Panc1 (cell line): ENCODE results near the gene RIT2. TPM values are rescaled to one million over a fixed set of nuclear protein-coding genes. Genes with fewer than 3 reads are reported as not detected.

Source experiments
- ATAC-seq: fragments of 200-7000 bp; cut with Tn5 transposase; 2 replicates; pipeline ENCODE4 v1.9.1; 2020; ENCODE audit warnings: mild to moderate bottlenecking, moderate library complexity
- BruUV-seq: library from RNA; stranded (reverse); fragments of 400-500 nt; replicated peaks from 2 replicates; lab custom pipeline; 2021; lab: Mats Ljungman, UMichigan
- CTCF ChIA-PET: fragments of 300-600 bp; sonication (Branson Sonifier 250); formaldehyde crosslinking; loops from one replicate; lab custom pipeline; 2022; ENCODE audit warnings: antibody characterized with exemption; lab: Charles Lee
- POLR2A ChIA-PET: fragments of 300-600 bp; sonication (Branson Sonifier 250); formaldehyde crosslinking; loops from one replicate; lab custom pipeline; 2022; ENCODE audit warnings: antibody characterized with exemption; lab: Charles Lee
- DNase-seq: peaks from one replicate; pipeline ENCODE4 v3.0.0-alpha.2; 2010; ENCODE audit warnings: low read depth, low spot score
- H3K27ac ChIP-seq: 2 replicates; pipeline ENCODE4 v1.5.1; 2011; ENCODE audit warnings: mild to moderate bottlenecking, low read length, inconsistent platforms
- H3K27me3 ChIP-seq: fragments of 200-500 bp; sonication (Bioruptor generic); 2 replicates; pipeline ENCODE4 v1.6.0; 2014; ENCODE audit warnings: low read length, inconsistent platforms; ENCODE audit not compliant: control insufficient read depth, insufficient read depth
- H3K36me3 ChIP-seq: fragments of 200-500 bp; sonication (Bioruptor generic); 2 replicates; pipeline ENCODE4 v1.5.1; 2014; ENCODE audit warnings: inconsistent platforms, mild to moderate bottlenecking, low read length, moderate library complexity; ENCODE audit not compliant: control insufficient read depth, insufficient read depth
- H3K4me1 ChIP-seq: 2 replicates; pipeline ENCODE4 v1.5.1; 2011; ENCODE audit warnings: inconsistent platforms, mild to moderate bottlenecking, low read length, moderate library complexity; ENCODE audit not compliant: control insufficient read depth, insufficient read depth
- H3K4me3 ChIP-seq, 2 experiments: 2 replicates each; pipeline ENCODE4 v1.5.1; 2011 to 2012; ENCODE audit warnings: low read depth in 2 of 2, low read length in 2 of 2, mild to moderate bottlenecking in 2 of 2, inconsistent platforms in 1 of 2, moderate library complexity in 1 of 2
- H3K9me3 ChIP-seq: fragments of 200-500 bp; sonication (Bioruptor generic); 2 replicates; pipeline ENCODE4 v1.5.1; 2014; ENCODE audit warnings: low read depth, mild to moderate bottlenecking, inconsistent platforms, low read length, moderate library complexity; ENCODE audit not compliant: control insufficient read depth, insufficient read depth
- CTCF ChIP-seq: fragments of 450-650 bp; IDR thresholded peaks from 2 replicates; pipeline ENCODE4 v1.5.1; 2017; ENCODE audit warnings: mild to moderate bottlenecking
- POLR2AphosphoS5 ChIP-seq: IDR thresholded peaks from 2 replicates; pipeline ENCODE4 v1.6.1; 2012; ENCODE audit warnings: mild to moderate bottlenecking, low read depth, low read length, moderate library complexity
- REST ChIP-seq, 2 experiments: IDR thresholded peaks; 2 replicates each; pipeline ENCODE4 v1.6.1; 2011 to 2012; ENCODE audit warnings: low read depth in 2 of 2, control low read depth in 1 of 2, low read length in 1 of 2, mild to moderate bottlenecking in 1 of 2, moderate library complexity in 1 of 2; ENCODE audit not compliant: insufficient read depth in 1 of 2
- SIN3A ChIP-seq: IDR thresholded peaks from 2 replicates; pipeline ENCODE4 v1.6.1; 2012; ENCODE audit warnings: low read depth, mild to moderate bottlenecking, low read length, moderate library complexity, borderline replicate concordance; ENCODE audit not compliant: insufficient read depth
- TCF7L2 ChIP-seq: IDR thresholded peaks from 2 replicates; pipeline ENCODE4 v1.6.1; 2011; ENCODE audit warnings: mild to moderate bottlenecking, low read depth, low read length, inconsistent platforms
- in situ Hi-C: cut with HindIII; loops from 2 replicates; pipeline ENCODE4 v1.10.0; 2016; ENCODE audit warnings: low sequenced_read_pairs, low pct_unique_long_range_greater_than_20kb
- intact Hi-C: fragments of 100-400 bp; cut with micrococcal nuclease; formaldehyde crosslinking; loops from one replicate; pipeline ENCODE4 v1.10.0; 2022; ENCODE audit not compliant: unreplicated experiment
- total RNA-seq: library from RNA; stranded (reverse); gene quantifications from one replicate; pipeline ENCODE4 v1.2.1, GENCODE V29; 2021; ENCODE audit not compliant: unreplicated experiment

RIT2 gene
- total RNA-seq, 1 experiment from 2014 or later = not detected

- Histone ChIP-seq H3K4me1 (no peaks in the 10 kb centered on the region), H3K9me3 (no peaks in the 10 kb centered on the region), H3K36me3 (no peaks in the 10 kb centered on the region), H3K27me3 (no peaks in the 10 kb centered on the region; the same call in 1 of the 2 replicates), H3K27ac (no peak overlapping the region), H3K4me3 (no peak overlapping the region)
- POLR2A ChIA-PET = no interaction called here
- CTCF ChIA-PET = no interaction called here
- intact Hi-C loops (no loop called here), in situ Hi-C loops (no loop called here)
- DNase-seq = no peak
- ATAC-seq = no peak
- TF ChIP-seq REST (IDR thresholded peaks at IDR 0.05; ENCODE audit: insufficient read depth in 1 of 2, low read depth in 2 of 2, low read length in 1 of 2) (no peak), TCF7L2 (no peak), POLR2AphosphoS5 (no peak), SIN3A (no peak), CTCF (no peak)
- no TSS peak for BruUV-seq
These were observed 37.8 kb downstream of the RIT2 start for GRCh38 chr18:43077510-43078308.

GRCh38 chr18:43073771-43074170 is 41.7 kb downstream of the RIT2 start:
- Histone ChIP-seq H3K4me3 (no peak overlapping the region), H3K4me1 (no peaks in the 10 kb centered on the region), H3K9me3 (no peaks in the 10 kb centered on the region), H3K27me3 (no peaks in the 10 kb centered on the region; the same call in 1 of the 2 replicates), H3K27ac (no peak overlapping the region), H3K36me3 (no peaks in the 10 kb centered on the region)
- POLR2A ChIA-PET = no interaction called here
- intact Hi-C loops = no loop called here
- CTCF ChIA-PET = no interaction called here
- in situ Hi-C loops = no loop called here
- DNase-seq = no peak
- no peak for ATAC-seq
- TF ChIP-seq TCF7L2 (no peak), POLR2AphosphoS5 (no peak), REST (IDR thresholded peaks at IDR 0.05; ENCODE audit: insufficient read depth in 1 of 2, low read depth in 2 of 2, low read length in 1 of 2) (no peak), CTCF (no peak), SIN3A (no peak)
- BruUV-seq = no TSS peak
